Cerebellar cortex (tissue), 1 donor: ENCODE measurements around the gene PRKAA1.
A peak's percentile ranks its signal among the peaks of the same experiment; 100 is the strongest.
"Not testable (repeated sequence)": the region's sequence is repeated elsewhere in the genome, so short reads cannot be mapped to it uniquely, and the experiment has no call there.

ENCODE experiments used
- DNase-seq: peaks from one replicate; pipeline ENCODE4 v3.0.0-alpha.2; 2015; ENCODE audit warnings: low spot score

Gene PRKAA1

DNA sequence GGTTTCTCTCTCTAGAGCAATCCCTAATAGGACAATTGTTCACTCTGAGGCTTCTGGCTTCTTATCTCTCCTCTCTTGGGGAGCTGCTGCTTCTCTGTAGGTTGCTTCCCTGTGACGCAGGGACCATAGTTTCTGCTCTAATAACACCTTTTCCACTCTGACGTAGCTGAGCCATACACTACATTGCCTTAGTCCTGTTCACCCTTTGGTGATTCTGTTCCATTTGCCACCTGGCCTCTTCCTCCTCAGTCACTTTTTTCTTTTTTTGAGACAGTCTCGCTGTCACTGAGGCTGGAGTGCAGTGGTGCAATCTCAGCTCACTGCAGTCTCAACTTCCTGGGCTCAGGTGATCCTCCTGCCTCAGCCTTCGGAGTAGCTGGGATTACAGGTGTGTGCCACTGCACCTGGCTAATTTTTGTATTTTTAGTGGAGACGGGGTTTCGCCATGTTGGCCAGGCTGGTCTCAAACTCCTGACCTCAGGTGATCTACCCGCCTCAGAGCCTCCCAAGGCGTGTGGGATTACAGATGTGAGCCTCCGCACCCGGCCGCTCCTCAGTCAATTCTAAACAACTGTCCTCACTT, 27.4 kb upstream of the PRKAA1 start:
- peak; percentile 71 for DNase-seq

DNA sequence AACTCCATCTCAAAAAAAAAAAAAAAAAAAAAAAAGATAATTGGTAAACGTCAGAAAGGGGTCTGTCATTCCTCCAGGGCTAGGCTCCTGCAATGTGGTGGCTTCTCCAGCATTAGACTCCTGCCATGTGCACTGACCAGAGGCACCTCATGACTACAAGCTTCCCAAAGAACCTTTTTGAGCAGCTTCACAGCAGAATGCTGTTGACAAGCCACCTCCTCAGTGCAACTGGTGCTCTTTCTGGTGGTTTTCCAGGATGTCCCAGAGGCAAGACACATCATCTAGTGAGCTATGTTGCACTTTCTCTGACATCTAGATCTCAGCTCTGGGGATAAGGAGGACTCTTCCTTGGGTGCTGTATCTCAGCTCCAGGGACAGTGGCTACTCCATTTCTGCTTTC, 25.3 kb upstream of the PRKAA1 start:
- peak; percentile 70 for DNase-seq

DNA sequence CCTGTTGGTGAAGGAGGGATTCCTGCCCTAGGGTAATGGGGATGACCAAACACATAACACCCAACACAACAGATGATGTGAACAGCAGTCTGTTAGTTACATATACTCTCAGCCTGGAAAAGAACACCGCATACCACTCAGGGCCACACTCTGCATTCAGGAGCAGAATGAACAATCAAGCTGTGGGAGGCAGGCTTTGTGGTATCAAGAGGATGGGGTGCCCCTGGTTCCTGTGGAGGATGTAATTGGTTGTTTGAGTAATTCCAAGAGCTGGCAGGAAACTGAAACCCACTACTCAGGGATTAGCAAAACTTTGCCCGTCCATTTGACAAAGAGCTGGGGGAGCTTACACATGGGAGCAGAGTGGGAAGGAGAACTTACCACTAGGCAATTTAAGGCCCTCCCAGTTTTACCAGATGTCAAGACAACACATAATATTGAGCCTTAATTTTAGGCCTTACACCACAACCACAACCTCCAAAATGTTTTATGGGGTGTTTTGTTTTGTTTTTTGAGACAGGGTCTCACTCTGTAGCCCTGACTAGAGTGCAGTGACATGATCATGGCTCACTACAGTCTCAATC, 15.6 kb upstream of the PRKAA1 start:
- no peak for DNase-seq

DNA sequence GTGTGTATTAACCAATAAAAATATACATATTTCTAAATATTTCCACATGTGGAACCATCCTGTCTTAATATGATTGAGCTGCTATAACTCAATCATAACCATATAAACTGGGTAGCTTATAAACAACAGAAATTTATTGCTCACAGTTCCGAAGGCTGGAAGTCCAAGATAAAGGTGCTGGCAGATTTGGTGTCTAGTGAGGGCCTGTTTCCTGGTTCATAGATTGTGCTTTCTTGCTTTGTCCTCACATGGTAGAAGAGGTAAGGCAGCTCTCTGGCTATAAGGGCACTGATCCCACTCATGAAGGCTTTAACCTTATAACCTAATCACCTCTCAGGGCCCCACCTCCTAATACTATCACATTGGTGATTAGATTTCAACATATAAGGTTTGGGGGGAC, 14.0 kb upstream of the PRKAA1 start:
- no peak for DNase-seq

DNA sequence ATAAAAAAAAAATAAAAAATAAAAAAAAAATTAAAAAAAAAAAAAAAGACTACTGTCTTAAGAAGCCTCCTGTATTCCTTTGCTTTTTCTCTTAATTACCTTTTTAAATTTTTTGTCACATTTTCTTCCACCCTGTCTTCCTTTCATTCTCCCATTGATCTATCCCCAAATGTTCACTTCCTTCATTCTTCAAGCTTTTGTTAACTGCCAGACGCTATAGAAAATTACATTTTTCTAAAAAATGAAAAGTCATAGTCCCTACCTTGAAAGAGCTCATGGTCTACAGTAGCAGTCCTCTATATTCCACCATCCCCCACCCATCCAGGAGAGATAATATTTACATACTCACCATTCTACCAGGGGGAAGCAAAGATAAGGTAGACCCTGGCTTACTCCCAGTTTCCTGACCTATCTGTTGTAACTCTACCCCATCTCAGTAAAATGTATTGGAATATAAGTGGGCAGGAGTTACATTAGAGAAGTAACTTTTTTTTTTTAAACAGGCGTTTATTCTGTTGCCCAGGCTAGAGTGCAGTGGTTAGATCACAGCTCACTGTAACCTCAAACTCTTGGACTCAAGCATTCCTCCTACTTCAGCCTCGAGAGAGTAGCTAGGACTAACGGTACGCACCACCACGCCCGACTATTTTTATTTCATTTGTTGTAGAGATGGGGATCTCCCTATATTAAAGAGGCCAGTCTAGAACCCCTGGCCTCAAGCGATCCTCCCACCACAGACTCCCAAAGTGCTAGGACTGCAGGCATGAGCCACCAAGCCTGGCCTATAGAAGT, 3.8 kb upstream of the PRKAA1 start:
- no peak for DNase-seq

DNA sequence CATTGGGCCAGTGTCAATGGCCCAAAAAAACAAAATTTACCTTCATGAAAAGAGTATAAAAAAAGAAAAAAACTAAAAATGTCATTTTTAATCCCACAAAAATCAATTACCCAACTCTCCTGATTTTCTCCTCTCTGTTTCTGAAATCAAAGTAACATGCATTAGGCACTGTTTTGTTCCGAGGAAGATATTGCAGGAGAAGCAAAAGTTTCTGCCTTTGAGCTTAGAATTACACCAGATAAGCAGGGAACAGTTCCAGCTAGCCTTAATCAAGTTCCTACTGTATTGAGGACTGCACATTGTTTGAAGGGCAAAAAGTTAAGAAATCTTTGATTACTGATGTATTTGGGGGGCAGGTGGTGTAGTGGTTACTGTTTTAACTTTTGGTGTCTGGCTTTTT, 1.1 kb upstream of the PRKAA1 start:
- DNase-seq: no peak

DNA sequence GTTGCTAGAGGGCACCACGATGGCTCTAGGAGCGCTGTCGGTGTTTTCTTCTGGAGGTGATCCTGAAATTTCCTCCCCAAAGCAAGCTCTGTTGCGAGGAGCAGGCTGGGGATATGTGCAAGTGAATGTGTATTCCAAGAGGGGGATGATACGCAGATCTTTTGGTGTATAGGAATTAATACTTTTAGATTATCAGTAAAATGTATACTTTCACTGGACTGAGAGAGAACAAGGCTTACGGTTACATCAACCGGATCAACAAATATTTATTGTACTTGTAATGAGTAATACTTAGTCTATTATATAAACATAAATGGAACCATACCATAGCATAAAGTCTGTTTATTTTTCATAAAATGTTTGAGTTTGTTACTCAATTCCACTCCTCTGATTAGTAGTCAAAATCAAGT, 632 bp upstream of the PRKAA1 start:
- DNase-seq: no peak

DNA sequence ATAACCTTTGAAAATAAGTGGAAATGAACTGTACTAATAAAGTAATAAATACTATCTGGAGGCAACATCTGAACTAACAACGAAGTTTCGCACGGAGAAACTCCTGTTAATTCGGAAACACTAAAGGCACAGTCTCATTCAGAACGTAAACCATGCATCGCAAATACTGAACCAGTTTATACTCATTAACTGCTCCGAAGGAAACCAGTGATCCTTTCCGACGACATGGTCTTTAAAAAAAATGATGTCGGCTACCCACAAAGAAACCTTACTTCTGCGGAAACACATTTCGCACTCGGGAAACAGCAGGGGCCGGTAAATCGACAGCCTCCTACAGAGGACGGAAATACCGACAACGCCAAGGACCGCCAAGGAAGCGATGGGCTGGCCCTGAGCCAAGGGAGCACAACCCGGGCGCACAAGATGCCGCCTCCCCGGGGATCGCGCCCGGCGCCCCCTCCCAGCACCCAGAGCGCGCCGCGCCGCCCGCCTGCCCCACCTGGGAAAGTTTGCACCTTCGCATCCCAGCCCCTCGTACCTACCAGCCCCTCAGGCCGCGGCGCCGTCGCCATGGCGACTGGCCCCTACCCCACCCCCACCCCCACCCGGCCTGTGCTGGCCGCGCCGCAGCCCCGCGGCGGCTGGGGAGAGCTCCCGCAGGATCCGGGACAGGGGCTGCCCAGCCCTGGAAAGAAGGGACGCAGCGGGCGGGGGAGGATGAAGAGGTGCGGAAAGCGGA, 732 bp downstream of the PRKAA1 start:
- peak; percentile 50 for DNase-seq

DNA sequence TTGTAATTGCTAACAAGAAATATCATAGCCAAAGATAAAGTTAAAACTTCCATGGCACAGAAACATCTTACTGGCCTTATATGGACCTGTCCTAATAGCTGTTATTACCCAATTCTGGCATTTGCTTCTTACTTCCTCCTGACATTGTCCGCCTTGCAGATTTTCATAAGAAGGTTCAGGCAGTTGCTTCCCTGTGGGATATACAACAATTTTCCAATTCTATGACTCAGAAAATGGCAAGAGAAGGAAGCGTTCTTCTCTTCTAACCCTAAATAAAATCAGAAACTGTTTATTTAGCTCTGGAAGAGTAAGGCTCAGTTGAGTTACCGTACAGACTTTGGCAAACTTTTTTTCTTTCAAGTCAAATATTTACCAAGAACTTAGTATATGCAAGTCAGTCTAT, 1.7 kb downstream of the PRKAA1 start:
- no peak for DNase-seq

DNA sequence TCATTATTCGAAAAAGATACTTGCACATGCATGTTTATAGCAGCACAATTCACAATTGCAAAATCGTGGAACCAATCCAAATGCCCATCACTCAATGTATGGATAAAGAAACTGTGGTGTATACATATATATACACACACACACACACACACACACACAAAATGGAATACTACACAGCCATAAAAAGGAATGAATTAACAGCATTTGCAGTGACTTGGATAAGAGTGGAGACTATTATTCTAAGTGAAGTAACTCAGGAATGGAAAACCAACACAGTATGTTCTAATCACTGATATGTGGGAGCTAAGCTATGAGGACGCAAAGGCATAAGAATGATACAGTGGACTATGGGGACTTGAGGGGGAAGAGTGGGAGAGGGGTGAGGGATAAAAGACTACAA, 3.3 kb downstream of the PRKAA1 start:
- DNase-seq: not testable (repeated sequence)

DNA sequence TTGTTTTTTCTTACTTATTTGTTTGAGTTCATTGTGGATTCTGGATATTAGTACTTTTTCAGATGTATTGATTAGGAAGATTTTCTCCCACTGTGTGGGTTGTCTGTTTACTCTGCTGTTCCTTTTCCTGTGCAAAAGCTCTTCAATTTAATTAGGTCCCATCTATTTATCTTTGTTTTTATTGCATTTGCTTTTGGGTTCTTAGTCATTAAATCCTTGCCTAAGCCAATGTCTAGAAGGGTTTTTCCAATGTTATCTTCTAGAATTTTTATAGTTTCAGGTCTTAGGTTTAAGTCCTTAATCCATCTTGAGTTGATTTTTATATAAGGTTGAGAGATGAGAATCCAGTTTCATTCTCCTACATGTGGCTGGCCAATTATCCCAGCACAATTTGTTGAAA, 3.8 kb downstream of the PRKAA1 start:
- not testable (repeated sequence) for DNase-seq

DNA sequence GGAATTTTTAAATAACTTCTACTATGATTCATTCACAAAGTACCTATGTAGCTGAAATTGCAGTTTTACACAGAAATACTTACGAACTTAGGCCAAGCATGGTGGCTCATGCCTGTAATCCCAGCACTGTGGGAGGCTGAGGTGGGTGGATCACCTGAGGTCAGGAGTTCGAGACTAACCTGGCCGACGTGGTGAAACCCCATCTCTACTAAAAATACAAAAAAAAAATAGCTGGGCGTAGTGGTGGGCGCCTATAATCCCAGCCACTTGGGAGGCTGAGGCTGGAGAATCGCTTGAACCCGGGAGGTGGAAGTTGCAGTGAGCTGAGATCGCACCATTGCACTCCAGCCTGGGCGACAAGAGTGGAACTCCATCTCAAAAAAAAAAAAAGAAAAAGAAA, 5.5 kb downstream of the PRKAA1 start:
- not testable (repeated sequence) for DNase-seq

DNA sequence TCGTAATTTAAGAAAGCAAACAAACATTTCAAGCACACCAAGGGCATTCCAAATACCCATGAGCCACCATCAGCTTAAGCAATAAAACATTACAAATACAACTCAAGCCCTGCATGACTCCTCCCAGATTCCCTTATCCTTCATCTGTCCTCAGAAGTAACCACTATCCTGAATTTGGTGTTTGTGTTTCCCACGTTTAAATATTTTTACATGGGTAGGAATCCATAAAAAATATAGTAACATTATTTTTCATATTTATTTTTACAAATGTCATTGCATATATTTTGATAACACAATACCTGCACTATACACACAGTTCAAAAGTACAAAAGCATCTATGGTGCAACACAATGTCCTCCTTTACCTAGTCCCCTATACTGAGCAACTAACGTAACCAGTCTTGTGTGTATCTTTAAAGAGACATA, 6.4 kb downstream of the PRKAA1 start:
- DNase-seq: no peak

DNA sequence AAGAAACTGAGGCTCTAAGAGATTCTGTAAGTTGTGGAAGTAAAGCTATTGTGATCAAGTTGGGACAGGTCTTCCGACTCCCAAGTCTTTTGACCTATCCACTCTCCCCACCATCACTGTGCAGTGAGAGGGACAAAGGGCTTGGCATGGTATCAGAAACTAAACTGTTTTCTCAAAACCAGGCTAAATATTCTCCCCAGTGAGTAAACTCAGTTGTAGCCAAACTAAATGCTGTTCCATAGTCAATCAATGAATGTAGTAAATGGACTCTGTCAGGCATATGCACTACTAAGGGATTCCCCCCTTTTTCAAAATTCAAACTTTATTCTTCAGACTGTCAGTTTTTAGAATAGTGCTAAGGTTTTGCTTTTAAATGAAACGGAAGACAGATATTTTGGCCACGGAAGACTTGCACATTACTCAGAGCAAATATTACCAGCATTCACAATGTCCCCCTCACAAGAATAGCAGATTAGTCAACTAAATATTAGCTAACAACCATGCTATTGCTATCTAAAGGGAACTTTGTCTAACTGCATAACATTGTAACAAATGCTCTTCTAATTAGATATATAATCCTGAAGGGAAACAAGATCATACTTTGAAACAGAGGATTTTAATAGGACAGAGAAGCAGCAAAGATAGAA, 7.1 kb downstream of the PRKAA1 start:
- no peak for DNase-seq

DNA sequence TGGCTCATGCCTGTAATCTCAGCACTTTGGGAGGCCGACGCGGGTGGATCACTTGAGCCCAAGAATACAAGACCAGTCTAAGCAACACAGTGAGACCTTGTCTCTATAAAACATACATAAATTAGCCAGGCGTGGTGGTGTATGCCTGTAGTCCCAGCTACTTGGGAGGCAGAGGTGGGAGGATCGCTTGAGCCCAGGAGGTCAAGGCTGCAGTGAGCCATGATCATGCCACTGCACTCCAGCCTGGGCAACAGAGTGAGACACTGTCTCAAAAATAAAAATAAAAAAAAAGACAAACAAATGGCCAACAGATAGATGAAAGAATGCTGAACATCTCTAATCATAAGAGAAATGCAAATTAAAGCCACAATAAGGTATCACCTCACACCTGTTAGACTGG, 9.2 kb downstream of the PRKAA1 start:
- DNase-seq: not testable (repeated sequence)

DNA sequence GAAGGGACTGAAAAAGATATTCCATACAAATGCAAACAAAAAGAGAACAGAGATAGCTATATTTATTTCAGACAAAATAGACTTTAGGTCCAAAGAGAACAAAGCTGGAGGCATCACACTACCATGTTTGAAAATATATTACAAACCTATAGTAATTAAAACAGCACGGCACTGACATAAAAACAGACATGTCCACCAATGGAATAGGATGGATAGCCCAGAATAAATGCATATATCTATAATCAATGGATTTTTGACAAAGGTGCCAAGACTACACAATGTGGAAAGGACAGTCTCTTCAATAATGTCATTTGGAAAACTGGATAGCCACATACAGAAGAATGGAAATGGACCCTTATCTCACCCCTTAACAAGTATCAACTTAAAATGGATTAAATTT, 10.2 kb downstream of the PRKAA1 start:
- DNase-seq: no peak

DNA sequence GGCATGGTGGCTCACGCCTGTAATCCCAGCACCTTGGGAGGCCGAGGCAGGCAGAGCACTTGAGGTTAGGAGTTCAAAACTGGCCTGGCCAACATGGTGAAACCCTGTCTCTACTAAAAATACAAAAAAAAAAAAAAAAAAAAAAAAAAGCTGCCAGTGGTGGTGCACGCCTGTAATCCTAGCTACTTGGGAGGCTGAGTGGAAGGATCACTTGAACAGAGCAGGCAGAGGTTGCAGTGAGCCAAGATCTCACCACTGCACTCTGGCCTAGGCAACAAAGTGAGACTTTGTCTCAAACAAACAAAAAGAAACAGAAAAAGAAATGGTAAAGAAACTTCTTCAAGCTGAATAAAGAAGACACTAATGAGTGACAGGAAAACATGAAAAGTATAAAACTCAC, 11.5 kb downstream of the PRKAA1 start:
- DNase-seq: not testable (repeated sequence)

DNA sequence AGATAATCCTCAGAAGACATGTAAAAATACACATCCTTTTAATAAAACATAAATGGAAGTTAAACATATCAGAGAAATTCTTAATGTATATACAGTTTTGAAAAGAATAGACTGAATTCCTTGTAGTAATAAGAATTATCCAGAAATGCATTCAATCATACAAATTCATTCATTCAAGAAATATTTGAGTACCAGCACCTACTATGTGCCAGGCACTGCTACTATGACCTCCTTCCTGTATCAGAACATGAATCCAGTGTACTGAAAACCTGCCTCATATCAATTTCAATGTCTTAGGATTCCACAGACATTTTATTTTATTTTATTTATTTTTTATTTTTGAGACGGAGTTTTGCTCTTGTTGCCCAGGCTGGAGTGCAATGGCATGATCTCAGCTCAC, 13.3 kb downstream of the PRKAA1 start:
- no peak for DNase-seq

DNA sequence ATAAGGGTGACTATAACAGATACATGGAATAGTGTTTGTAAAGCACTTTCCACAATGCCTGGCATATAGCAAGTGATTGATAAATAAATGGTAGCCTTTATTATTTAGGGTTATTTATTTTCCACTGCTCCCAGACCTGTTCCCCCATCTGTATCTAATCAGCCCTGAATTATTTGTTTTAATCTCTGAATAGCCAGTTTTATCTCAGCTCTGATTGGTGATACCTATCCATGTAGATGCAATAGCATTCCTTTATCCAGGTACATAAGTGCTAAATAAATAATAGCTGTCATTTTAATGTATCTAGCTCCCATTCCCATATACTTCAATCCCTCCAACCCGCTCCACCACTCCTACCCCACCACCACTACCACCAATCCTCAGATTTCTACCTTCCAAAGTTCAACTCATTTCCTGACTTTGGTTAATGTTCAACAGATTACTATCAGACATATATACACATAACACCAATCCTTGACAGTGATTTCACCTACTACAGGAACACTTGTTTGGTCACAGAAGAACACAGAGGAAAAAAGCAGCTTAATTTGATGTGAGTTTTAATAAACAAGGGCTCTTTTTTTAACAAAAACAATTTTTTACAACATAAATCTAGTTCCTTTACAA, 14.0 kb downstream of the PRKAA1 start:
- DNase-seq: no peak

DNA sequence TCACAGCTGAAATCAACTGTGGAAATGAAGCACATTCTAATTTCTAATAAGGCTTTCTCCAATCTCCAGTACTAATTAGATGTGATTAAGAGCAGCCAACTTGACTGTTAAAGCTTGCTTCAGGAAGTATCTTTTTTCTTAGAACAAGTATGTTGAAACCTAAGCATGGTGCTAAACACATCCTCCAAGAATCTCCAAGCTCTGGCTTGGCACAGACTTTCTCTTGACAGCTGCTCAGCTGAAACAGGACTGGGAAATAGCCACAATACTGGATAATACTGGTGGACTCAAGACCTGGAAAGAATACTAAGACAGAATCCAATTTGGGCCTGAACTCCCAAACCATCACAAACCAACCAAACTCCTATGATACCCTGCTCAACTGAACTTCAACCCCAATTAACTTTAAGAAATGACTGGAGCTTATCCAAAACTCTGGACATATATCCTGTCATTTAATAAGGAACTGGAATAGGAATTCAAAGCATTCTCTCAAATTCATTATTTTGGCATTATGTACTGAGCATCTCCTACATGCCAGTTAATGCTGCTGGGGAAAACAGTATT, 16.2 kb downstream of the PRKAA1 start:
- peak; percentile 46 for DNase-seq

DNA sequence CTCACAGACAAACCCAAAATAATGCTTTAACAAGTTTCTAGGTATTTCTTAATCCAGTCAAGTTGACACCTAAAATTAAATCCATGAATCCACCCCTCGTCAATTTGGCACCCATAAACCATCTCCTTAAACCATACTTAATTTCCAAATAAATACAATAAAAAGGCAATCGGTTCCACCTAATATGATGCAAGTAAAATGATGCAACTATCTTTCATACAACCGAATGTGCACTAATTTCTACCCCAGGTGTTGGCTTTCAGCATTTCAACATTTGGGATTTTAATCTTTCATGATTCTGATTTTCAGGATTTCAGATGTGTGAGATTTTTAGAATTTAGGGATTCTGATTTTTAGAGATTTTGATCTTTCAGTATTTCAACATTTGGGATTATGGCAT, 17.3 kb downstream of the PRKAA1 start:
- no peak for DNase-seq
